GM13976 (cell line): ENCODE data around the gene MS4A3.
"Not testable (repeated sequence)": the region's sequence is repeated elsewhere in the genome, so short reads cannot be mapped to it uniquely, and the experiment has no call there.

Experiments used
- DNase-seq: peaks from one replicate; pipeline ENCODE4 v3.0.0; 2012; ENCODE audit warnings: low spot score
- CTCF ChIP-seq: IDR thresholded peaks from 2 replicates; pipeline ENCODE4 v1.5.1; 2012; ENCODE audit warnings: borderline replicate concordance, mild to moderate bottlenecking; ENCODE audit not compliant: insufficient read depth; ENCODE audit errors: extremely low read depth, missing control alignments, control extremely low read depth
- in situ Hi-C: fragments of 300-500 bp; cut with MboI; formaldehyde crosslinking; loops from one replicate; pipeline ENCODE4 v1.12.0; 2022; ENCODE audit warnings: low sequenced_read_pairs, mixed read lengths, inconsistent platforms; ENCODE audit not compliant: unreplicated experiment

MS4A3 gene

DNA sequence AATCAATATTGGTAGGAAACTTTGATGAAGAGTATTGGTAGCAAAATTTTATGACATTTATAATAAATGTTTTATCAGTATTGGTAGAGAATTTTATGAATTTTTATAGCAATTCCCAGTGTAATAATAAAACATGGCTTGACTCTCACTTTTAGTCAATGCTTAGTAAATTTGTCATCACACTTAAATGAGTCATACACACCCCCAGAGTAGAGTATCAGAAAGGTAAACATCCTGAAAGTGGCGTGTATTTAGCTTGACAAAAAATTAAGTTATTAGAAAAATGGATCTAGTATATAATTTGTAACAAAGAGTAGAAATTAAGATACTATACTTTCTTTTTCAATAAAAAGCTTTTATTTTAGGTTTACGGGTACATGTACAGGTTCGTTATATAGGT lies 2.6 kb downstream of the MS4A3 start:
- DNase-seq = no peak
- in situ Hi-C loops = no loop called here
- TF ChIP-seq CTCF = no peak

- no peak for TF ChIP-seq CTCF
- no peak for DNase-seq
- in situ Hi-C loops = no loop called here
These were observed 3.2 kb downstream of the MS4A3 start for GRCh38 chr11:60059521-60060240.

DNA sequence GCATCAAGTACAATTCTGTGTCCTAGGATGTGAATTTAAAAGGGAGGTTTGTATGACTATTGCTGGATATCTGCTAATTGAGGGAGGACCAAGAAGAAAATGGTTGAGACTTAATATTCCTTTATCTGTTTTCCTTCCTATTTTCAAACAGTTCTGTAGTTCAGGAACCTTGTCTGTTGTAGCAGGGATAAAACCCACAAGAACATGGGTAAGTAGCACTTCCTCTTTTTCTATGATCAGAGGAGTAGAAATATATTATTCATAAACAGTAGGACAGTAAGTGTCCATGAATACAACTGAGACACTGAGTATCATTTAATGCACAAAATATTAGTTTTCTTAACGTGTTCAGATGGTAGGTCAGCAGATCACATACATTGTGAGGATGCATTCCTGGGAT lies 7.6 kb downstream of the MS4A3 start:
- in situ Hi-C loops = no loop called here
- no peak for TF ChIP-seq CTCF
- DNase-seq = no peak

DNA sequence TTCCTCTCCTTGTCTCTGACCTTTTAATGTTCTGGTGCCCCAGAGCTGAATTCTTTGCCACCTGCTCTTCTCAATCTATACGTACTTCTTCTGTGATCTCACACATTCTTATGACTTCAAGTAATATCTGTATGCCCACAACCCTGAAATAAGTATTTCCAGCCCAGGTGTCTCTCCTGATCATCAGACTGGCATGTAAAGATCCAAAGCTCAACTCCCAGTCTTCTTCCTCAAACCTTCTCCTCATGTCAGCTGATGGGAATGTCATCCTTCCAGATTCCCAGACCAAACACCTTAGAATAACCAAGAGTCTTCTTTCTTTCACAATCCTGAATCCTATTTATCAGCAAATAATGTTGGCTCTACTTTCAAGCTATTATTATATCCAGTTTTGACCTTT lies 9.3 kb downstream of the MS4A3 start:
- in situ Hi-C loops = no loop called here
- no peak for DNase-seq
- no peak for TF ChIP-seq CTCF

DNA sequence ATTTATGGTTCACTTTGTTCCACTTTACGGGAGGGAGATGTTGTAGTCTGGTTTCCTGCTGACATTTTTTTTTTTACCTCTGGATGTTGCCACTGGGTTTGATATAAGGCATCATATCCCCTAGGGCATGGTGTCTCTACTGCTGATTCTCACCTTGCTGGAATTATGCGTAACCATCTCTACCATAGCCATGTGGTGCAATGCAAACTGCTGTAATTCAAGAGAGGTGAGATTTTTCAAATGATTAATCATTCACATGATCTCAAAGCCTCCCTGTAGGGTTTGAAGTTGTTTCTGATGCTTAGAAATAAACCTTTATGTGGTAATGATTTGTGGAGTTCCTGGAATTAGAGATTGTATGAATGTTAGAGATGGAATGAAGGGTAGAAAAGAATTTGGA lies 13.0 kb downstream of the MS4A3 start:
- DNase-seq = no peak
- no peak for TF ChIP-seq CTCF
- in situ Hi-C loops = no loop called here

GRCh38 chr11:60071644-60072043 lies 15.2 kb downstream of the MS4A3 start:
- in situ Hi-C loops, DNase-seq: not testable (repeated sequence)

- TF ChIP-seq CTCF = no peak
- in situ Hi-C loops = no loop called here
- DNase-seq = no peak
These were observed 20.9 kb downstream of the MS4A3 start for GRCh38 chr11:60077216-60077817.
